Stomach smooth muscle (tissue), 2 donors: ENCODE data around the gene CDH5.

Experiments
- H3K27ac ChIP-seq: one replicate; pipeline ENCODE4 v1.7.0; 2013; ENCODE audit warnings: mild to moderate bottlenecking, low read length, inconsistent platforms
- H3K27me3 ChIP-seq, 2 donors: one replicate each; pipeline ENCODE4 v1.7.0; 2013; ENCODE audit warnings: low read length in 2 of 2; ENCODE audit not compliant: insufficient read depth in 2 of 2, control insufficient read depth in 1 of 2
- H3K36me3 ChIP-seq, 2 donors: one replicate each; pipeline ENCODE4 v1.7.0; 2013; ENCODE audit warnings: low read length in 2 of 2; ENCODE audit not compliant: control insufficient read depth in 2 of 2, insufficient read depth in 2 of 2
- H3K4me1 ChIP-seq: one replicate; pipeline ENCODE4 v1.7.0; 2013; ENCODE audit warnings: low read length; ENCODE audit not compliant: control insufficient read depth, insufficient read depth
- H3K4me3 ChIP-seq, 2 donors: one replicate each; pipeline ENCODE4 v1.7.0; 2013; ENCODE audit warnings: low read length in 2 of 2
- H3K9ac ChIP-seq, 2 donors: one replicate each; pipeline ENCODE4 v1.7.0; 2013; ENCODE audit warnings: low read length in 2 of 2, mild to moderate bottlenecking in 1 of 2
- H3K9me3 ChIP-seq, 2 donors: one replicate each; pipeline ENCODE4 v1.7.0; 2013; ENCODE audit warnings: low read length in 2 of 2; ENCODE audit not compliant: control insufficient read depth in 2 of 2
- donor health status: healthy.
- donor health status: Pancreatic carcinoma.

The CDH5 gene

DNA sequence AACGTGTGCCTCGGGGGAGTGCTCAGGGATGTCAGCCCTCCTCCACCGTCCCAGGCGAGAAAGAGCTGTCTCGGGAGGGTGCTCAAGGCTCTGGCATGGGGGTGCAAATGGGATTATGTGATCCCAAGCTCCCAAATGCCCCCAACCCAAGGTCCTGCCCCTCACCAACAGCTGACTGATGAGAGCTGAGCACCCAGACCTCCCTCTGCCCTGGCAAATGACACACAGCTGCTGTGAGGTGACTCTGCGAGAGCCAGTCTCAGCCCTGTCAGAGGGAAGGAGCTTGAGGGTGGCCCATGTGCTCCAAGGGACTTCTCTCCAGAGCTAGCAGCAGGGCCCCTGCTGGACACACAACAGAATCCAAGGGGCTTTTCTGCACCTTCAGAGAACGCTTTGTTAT is 7.7 kb downstream of the CDH5 start:
- H3K27ac ChIP-seq = no peak overlapping the region
- H3K4me3 ChIP-seq = no peak overlapping the region
- H3K27me3 ChIP-seq = no peaks in the 10 kb centered on the region
- H3K9me3 ChIP-seq = no peaks in the 10 kb centered on the region
- H3K9ac ChIP-seq = no peak overlapping the region
- H3K4me1 ChIP-seq = peaks cover 11% of the 10 kb centered on the region
- no peaks in the 10 kb centered on the region for H3K36me3 ChIP-seq

DNA sequence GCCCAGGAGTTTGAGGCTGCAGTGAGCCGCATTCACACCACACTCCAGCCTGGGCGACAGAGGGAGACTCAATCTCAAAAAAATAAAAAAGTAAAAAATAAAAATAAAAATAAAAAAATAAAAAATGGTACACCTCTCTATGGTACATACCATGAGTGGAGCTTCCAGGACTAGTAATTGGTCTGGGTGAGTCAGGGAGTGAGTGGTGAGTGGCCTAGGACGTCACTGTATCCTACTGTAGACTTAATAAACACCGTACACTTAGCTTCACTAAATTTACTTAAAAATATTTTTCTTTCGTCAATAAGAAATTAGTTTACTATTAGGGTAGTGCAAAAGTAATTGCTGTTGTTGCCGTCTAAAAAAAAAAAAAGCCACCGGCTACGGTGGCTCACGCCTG is 9.0 kb downstream of the CDH5 start:
- Histone ChIP-seq H3K27me3 (no peaks in the 10 kb centered on the region), H3K27ac (no peak overlapping the region), H3K4me3 (no peak overlapping the region), H3K9ac (no peak overlapping the region), H3K36me3 (no peaks in the 10 kb centered on the region), H3K4me1 (peaks cover 11% of the 10 kb centered on the region), H3K9me3 (no peaks in the 10 kb centered on the region)

DNA sequence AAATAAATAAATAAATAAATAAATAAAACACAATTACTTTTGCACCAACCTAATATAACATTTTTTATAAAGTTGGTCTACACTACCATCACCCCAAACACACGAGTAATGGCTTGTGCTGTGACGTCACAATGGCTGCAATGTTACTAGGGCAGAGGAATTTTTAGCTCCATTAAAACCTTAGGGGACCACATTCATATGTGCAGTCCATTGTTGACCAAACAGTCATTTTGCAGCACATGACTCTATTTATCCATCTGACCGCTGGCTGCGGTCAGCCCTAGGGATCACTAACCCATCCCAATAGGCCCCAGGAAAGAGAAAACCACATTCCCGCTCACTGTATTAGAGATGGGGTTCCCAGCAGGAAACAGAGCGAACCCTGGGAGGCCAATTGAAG is 9.6 kb downstream of the CDH5 start:
- Histone ChIP-seq H3K4me3 (no peak overlapping the region), H3K4me1 (peaks cover 9% of the 10 kb centered on the region), H3K27ac (no peak overlapping the region), H3K36me3 (no peaks in the 10 kb centered on the region), H3K9ac (no peak overlapping the region), H3K27me3 (no peaks in the 10 kb centered on the region), H3K9me3 (no peaks in the 10 kb centered on the region)

DNA sequence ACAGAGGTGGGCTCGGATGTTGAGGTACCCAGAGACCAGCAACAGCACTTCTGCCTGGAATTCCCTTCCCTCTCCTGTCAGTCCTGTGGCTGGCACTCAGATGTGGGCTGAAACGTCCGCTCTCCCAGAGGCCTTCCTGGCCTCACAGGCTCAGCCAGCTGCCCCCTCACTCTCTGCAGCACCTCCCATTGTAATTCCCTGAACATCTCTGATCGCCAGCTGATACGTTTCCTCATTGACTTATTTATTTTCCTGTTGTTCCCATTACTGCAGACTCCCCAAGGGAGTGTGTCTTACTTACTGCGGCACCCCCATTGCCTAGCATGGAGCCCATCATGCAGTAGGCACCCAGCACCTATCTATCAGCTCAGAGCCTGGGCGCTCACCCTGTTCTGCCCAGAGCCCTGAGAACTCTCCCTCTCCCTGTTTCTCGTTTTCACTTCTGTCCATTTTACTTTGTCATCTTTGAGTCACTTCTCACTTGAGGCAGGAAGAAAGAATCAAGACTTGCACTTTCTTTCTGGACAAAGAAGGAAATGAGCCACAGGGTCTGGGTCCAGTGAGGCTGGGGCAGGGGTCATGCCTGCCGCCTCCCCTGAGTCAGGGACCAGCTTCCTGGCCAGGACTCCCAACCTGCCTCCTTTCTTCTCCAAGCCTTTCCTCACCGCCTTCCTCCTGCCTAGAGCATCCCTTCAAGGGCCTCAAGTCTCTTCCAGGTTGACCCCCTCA is 10.2 kb downstream of the CDH5 start:
- Histone ChIP-seq H3K4me3 (no peak overlapping the region), H3K4me1 (peaks cover 6% of the 10 kb centered on the region), H3K27me3 (no peaks in the 10 kb centered on the region), H3K9me3 (no peaks in the 10 kb centered on the region), H3K36me3 (no peaks in the 10 kb centered on the region), H3K27ac (no peak overlapping the region), H3K9ac (no peak overlapping the region)

DNA sequence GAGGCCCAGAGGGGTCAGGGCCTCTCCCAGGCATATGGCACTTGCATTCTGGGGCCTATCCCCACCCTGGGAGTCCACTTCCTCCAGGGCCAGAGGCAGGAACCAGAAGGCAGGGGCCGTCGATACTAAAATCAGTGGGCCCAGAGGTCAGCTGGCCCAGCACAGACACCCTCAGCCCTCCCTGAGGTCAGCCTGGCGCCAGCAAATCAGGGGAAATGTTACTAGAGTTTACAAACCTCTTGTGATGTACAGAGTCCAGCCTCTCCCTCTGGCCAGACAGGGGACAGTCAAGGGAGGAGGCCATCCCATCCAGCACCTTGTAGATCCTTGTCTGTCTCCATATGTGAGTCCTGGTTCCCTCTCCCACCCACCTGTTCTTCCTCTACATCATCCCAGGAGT is 10.8 kb downstream of the CDH5 start:
- no peak overlapping the region for H3K9ac ChIP-seq
- no peaks in the 10 kb centered on the region for H3K9me3 ChIP-seq
- no peak overlapping the region for H3K27ac ChIP-seq
- no peaks in the 10 kb centered on the region for H3K27me3 ChIP-seq
- H3K4me3 ChIP-seq = no peak overlapping the region
- peaks cover 6% of the 10 kb centered on the region for H3K4me1 ChIP-seq
- H3K36me3 ChIP-seq = no peaks in the 10 kb centered on the region

DNA sequence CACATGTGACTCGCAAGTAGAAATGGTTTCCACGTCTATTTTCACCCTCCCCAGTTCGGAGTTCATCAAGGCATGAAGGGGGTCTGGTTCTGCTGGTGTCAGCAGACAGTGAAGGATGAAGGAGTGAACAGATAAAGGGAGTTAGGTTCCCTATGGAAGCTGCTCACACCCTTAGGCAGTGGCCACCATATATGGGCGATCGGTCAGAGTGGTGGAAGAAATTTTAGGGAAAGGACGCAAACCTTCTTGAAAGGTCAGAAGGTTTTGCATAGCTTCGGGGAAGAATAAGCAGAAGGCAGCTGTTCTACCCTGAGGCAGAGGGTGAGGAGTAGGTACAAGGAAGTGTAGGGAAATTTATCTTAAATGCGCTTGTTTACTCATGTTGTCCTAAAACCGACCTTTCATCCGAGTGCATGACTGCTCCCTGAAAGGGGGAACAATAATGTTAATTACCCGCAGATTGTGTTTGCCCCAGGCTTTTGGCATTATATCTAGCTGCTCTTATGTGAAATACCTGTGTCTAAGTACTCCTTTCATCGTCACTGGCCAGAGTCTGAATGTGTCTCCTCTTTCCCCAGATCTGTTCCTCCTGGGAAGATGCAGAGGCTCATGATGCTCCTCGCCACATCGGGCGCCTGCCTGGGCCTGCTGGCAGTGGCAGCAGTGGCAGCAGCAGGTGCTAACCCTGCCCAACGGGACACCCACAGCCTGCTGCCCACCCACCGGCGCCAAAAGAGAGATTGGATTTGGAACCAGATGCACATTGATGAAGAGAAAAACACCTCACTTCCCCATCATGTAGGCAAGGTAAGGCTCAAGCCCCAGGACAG is 12.5 kb downstream of the CDH5 start:
- peaks cover 6% of the 10 kb centered on the region for H3K4me1 ChIP-seq
- no peak overlapping the region for H3K9ac ChIP-seq
- no peaks in the 10 kb centered on the region for H3K36me3 ChIP-seq
- H3K27me3 ChIP-seq = no peaks in the 10 kb centered on the region
- no peak overlapping the region for H3K4me3 ChIP-seq
- H3K9me3 ChIP-seq = no peaks in the 10 kb centered on the region
- no peak overlapping the region for H3K27ac ChIP-seq

DNA sequence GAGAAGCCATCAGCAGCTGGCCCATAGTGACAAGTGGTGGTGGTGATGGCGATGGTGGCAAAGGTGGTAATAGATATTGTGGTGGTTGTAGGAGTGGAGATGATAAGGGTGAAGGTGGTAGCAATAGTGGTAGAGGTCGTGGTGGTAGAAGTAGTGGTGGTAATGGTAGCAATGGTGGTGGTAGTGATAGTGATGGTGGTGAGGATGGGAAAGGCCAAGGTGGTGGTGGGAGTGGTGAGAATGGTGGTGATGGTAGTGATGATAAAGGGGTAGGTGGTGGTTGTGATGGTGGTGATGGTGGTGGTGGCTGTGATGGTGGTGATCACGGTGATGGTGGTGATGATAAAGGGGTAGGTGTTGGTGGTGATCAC is 13.1 kb downstream of the CDH5 start:
- H3K4me3 ChIP-seq = no peak overlapping the region
- H3K4me1 ChIP-seq = peaks cover 5% of the 10 kb centered on the region
- H3K9ac ChIP-seq = no peak overlapping the region
- no peaks in the 10 kb centered on the region for H3K9me3 ChIP-seq
- no peak overlapping the region for H3K27ac ChIP-seq
- H3K36me3 ChIP-seq = no peaks in the 10 kb centered on the region
- H3K27me3 ChIP-seq = no peaks in the 10 kb centered on the region

DNA sequence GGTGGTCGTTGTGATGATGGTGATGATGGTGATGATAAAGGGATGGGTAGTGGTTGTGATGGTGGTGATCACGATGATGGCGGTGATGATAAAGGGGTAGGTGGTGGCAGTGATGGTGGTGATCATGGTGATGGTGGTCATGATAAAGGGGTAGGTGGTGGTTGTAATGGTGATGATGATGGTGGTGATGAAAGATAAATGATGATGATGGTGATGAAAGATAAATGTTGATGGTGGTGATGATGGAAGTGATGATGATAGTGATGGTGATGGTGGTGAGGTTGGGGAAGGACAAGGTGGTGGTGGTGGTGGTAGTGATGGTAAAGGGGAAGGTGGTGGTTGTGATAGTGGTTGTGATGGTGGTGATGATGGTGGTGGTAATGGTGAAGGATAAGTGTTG is 13.9 kb downstream of the CDH5 start:
- H3K9me3 ChIP-seq = no peaks in the 10 kb centered on the region
- H3K27ac ChIP-seq = no peak overlapping the region

DNA sequence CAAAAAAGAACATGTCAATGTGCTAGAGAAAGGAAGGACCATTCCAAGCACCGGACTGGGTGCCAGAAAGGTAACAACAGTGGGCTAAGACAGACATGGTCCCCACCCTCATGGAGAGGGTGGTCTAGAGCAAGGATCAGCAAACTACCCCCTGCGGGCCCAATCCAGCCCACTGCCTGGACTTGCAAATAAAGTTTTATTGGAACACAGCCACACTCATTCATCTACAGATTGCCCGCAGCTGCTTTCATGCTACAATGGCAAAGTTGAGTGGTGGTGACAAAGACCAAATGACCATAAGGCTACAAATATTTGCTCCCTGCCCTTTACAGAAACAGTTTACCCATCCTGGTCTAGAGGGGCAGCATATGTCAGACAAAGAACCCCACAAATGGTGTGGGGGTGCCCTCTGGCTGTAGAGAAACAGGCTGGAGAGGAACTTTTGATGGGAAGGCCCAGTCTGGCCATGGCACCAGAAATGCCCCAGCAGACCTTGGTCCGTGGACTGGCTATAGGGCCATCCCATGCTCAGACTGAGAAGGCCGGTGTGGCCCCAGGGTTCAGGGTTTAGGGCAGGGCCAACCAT is 15.2 kb downstream of the CDH5 start:
- H3K27me3 ChIP-seq = no peaks in the 10 kb centered on the region
- H3K4me3 ChIP-seq = no peak overlapping the region
- H3K4me1 ChIP-seq = peaks cover 5% of the 10 kb centered on the region
- no peaks in the 10 kb centered on the region for H3K36me3 ChIP-seq
- H3K9me3 ChIP-seq = no peaks in the 10 kb centered on the region
- no peak overlapping the region for H3K9ac ChIP-seq
- peak overlapping the region; percentile 6 for H3K27ac ChIP-seq

More for the DNA sequence above, 13.9 kb downstream of the CDH5 start:
- H3K27me3 ChIP-seq = no peaks in the 10 kb centered on the region
- peaks cover 5% of the 10 kb centered on the region for H3K4me1 ChIP-seq
- no peak overlapping the region for H3K9ac ChIP-seq
- no peaks in the 10 kb centered on the region for H3K36me3 ChIP-seq
- H3K4me3 ChIP-seq = no peak overlapping the region

DNA sequence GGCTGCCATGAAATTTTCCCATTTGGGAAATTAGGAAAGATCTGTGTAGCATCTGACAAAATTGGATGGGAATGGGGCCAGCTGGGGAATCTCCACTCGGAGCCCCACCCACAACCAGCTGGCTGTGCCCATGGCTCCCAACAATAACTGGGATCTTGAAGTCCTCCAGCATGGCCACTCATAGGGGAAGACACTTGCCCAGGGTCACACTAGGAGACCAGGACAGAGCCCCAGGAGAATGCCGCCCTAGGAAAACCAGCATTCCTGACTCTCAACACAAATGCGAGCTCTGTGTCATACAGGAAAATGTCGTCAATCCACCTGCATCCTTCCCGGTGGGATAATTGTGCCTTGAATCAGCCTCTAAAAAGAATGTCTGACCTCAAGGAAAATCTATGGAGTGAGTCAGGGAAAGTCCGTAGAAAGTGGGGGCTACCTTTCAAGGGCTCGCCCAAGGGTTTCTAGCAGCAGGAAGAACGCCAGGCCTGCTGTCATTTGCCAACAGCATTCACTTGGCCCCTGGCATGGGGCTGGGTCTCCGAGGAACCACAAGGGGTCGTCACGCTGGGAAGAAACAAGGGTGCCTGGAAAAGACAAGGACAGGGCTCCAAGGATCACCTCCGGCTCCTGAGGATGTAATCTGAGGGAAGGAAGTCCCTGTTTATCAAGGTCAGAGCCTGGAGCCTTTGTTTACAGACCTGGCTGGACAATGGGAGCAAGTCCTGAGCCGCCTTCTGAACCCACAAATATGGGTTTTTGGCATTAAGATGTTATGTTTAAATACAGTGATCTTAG is 15.9 kb downstream of the CDH5 start:
- peaks cover 2% of the 10 kb centered on the region for H3K4me1 ChIP-seq
- H3K27me3 ChIP-seq = no peaks in the 10 kb centered on the region
- no peak overlapping the region for H3K9ac ChIP-seq
- no peaks in the 10 kb centered on the region for H3K36me3 ChIP-seq
- H3K4me3 ChIP-seq = no peak overlapping the region
- peak overlapping the region; percentile 6 for H3K27ac ChIP-seq
- no peaks in the 10 kb centered on the region for H3K9me3 ChIP-seq
